ENCODE results near the gene CD300A. TPM values are rescaled to one million over a fixed set of nuclear protein-coding genes. Genes with fewer than 3 reads are reported as not detected.

CD300A gene
- total RNA-seq, 1 experiment from 2014 or later, result not detected

- Histone ChIP-seq H3K27me3 (replicated peaks) (no peaks in the 10 kb centered on the region; the same call in 1 of the 2 replicates), H3K9me3 (replicated peaks) (no peaks in the 10 kb centered on the region), H3K4me1 (replicated peaks) (peaks cover 36% of the 10 kb centered on the region), H3K36me3 (no peaks in the 10 kb centered on the region; the same call in 1 of the 2 replicates), H3K4me3 (no peak overlapping the region), H3K27ac (no peak overlapping the region)
- no peak for DNase-seq (ENCODE audit: low read depth in 1 of 2, low spot score in 2 of 2)
Observed at GRCh38 chr17:74453665-74454196, 12.7 kb upstream of the CD300A start.

- peak; percentile 80 to 92 for DNase-seq (ENCODE audit: low read depth in 1 of 2, low spot score in 2 of 2)
- peak overlapping the region; percentile 28 for H3K4me3 ChIP-seq
- no peaks in the 10 kb centered on the region for H3K9me3 ChIP-seq (replicated peaks)
- H3K27me3 ChIP-seq (replicated peaks), result no peaks in the 10 kb centered on the region; the same call in 1 of the 2 replicates
- H3K4me1 ChIP-seq (replicated peaks), result peaks cover 33% of the 10 kb centered on the region
- H3K27ac ChIP-seq, result peak overlapping the region; percentile 32
- no peaks in the 10 kb centered on the region; the same call in 1 of the 2 replicates for H3K36me3 ChIP-seq
Observed at GRCh38 chr17:74454197-74455024, 12.0 kb upstream of the CD300A start.

- Histone ChIP-seq H3K4me1 (replicated peaks) (peaks cover 35% of the 10 kb centered on the region), H3K9me3 (replicated peaks) (no peaks in the 10 kb centered on the region), H3K4me3 (no peak overlapping the region), H3K36me3 (no peaks in the 10 kb centered on the region), H3K27ac (no peak overlapping the region), H3K27me3 (replicated peaks) (no peaks in the 10 kb centered on the region; the same call in 1 of the 2 replicates)
- DNase-seq (ENCODE audit: low read depth in 1 of 2, low spot score in 2 of 2), result no peak
Observed at GRCh38 chr17:74455025-74455545, 11.3 kb upstream of the CD300A start.

- peaks cover 39% of the 10 kb centered on the region for H3K4me1 ChIP-seq (replicated peaks)
- no peak overlapping the region for H3K4me3 ChIP-seq
- no peak overlapping the region for H3K27ac ChIP-seq
- DNase-seq (ENCODE audit: low read depth in 1 of 2, low spot score in 2 of 2), result no peak
- no peaks in the 10 kb centered on the region for H3K36me3 ChIP-seq
- H3K9me3 ChIP-seq (replicated peaks), result no peaks in the 10 kb centered on the region
- no peaks in the 10 kb centered on the region; the same call in 1 of the 2 replicates for H3K27me3 ChIP-seq (replicated peaks)
Observed at GRCh38 chr17:74455821-74456220, 10.6 kb upstream of the CD300A start.

- no peaks in the 10 kb centered on the region for H3K36me3 ChIP-seq
- no peak overlapping the region for H3K27ac ChIP-seq
- H3K4me1 ChIP-seq (replicated peaks), result peaks cover 39% of the 10 kb centered on the region
- DNase-seq (ENCODE audit: low read depth in 1 of 2, low spot score in 2 of 2), result peak; percentile 47 to 76
- no peaks in the 10 kb centered on the region; the same call in 1 of the 2 replicates for H3K27me3 ChIP-seq (replicated peaks)
- H3K4me3 ChIP-seq, result no peak overlapping the region
- no peaks in the 10 kb centered on the region for H3K9me3 ChIP-seq (replicated peaks)
Observed at GRCh38 chr17:74457146-74457819, 9.2 kb upstream of the CD300A start.

- H3K27me3 ChIP-seq (replicated peaks), result no peaks in the 10 kb centered on the region; the same call in 1 of the 2 replicates
- no peak overlapping the region for H3K4me3 ChIP-seq
- DNase-seq (ENCODE audit: low read depth in 1 of 2, low spot score in 2 of 2), result no peak
- peaks cover 39% of the 10 kb centered on the region for H3K4me1 ChIP-seq (replicated peaks)
- H3K9me3 ChIP-seq (replicated peaks), result no peaks in the 10 kb centered on the region
- H3K36me3 ChIP-seq, result no peaks in the 10 kb centered on the region
- H3K27ac ChIP-seq, result no peak overlapping the region
Observed at GRCh38 chr17:74457820-74458166, 8.6 kb upstream of the CD300A start.

GRCh38 chr17:74458835-74459234 lies 7.6 kb upstream of the CD300A start:
- Histone ChIP-seq H3K4me3 (no peak overlapping the region), H3K9me3 (replicated peaks) (no peaks in the 10 kb centered on the region)
- no peak for DNase-seq (ENCODE audit: low read depth in 1 of 2, low spot score in 2 of 2)

GRCh38 chr17:74459622-74460021 lies 6.8 kb upstream of the CD300A start:
- Histone ChIP-seq H3K27ac (no peak overlapping the region), H3K4me1 (replicated peaks) (peaks cover 30% of the 10 kb centered on the region), H3K4me3 (no peak overlapping the region), H3K27me3 (replicated peaks) (peaks cover under 1% of the 10 kb centered on the region; the same call in 1 of the 2 replicates), H3K36me3 (no peaks in the 10 kb centered on the region), H3K9me3 (replicated peaks) (no peaks in the 10 kb centered on the region)
- DNase-seq (ENCODE audit: low read depth in 1 of 2, low spot score in 2 of 2), result peak in 1 of 2 experiments; percentile 43

More at GRCh38 chr17:74458835-74459234, 7.6 kb upstream of the CD300A start:
- peaks cover 36% of the 10 kb centered on the region for H3K4me1 ChIP-seq (replicated peaks)
- H3K27me3 ChIP-seq (replicated peaks), result no peaks in the 10 kb centered on the region; the same call in 1 of the 2 replicates
- no peaks in the 10 kb centered on the region for H3K36me3 ChIP-seq
- no peak overlapping the region for H3K27ac ChIP-seq

- Histone ChIP-seq H3K4me1 (replicated peaks) (peaks cover 27% of the 10 kb centered on the region), H3K36me3 (no peaks in the 10 kb centered on the region)
Observed at GRCh38 chr17:74460241-74460640, 6.2 kb upstream of the CD300A start.

GRCh38 chr17:74460996-74461395 lies 5.4 kb upstream of the CD300A start:
- no peaks in the 10 kb centered on the region for H3K9me3 ChIP-seq (replicated peaks)
- H3K4me3 ChIP-seq, result no peak overlapping the region
- peaks cover 27% of the 10 kb centered on the region for H3K4me1 ChIP-seq (replicated peaks)
- no peak for DNase-seq (ENCODE audit: low read depth in 1 of 2, low spot score in 2 of 2)
- peaks cover 5% of the 10 kb centered on the region; the same call in 1 of the 2 replicates for H3K27me3 ChIP-seq (replicated peaks)
- no peaks in the 10 kb centered on the region for H3K36me3 ChIP-seq
- no peak overlapping the region for H3K27ac ChIP-seq

More at GRCh38 chr17:74460241-74460640, 6.2 kb upstream of the CD300A start:
- no peaks in the 10 kb centered on the region for H3K9me3 ChIP-seq (replicated peaks)
- H3K27ac ChIP-seq, result no peak overlapping the region
- DNase-seq (ENCODE audit: low read depth in 1 of 2, low spot score in 2 of 2), result no peak
- H3K27me3 ChIP-seq (replicated peaks), result peaks cover 5% of the 10 kb centered on the region; the same call in 1 of the 2 replicates
- no peak overlapping the region for H3K4me3 ChIP-seq

GRCh38 chr17:74461611-74462010 lies 4.8 kb upstream of the CD300A start:
- Histone ChIP-seq H3K36me3 (no peaks in the 10 kb centered on the region), H3K4me1 (replicated peaks) (peaks cover 27% of the 10 kb centered on the region), H3K9me3 (replicated peaks) (no peaks in the 10 kb centered on the region), H3K27ac (no peak overlapping the region), H3K27me3 (replicated peaks) (peaks cover 5% of the 10 kb centered on the region; the same call in 1 of the 2 replicates), H3K4me3 (no peak overlapping the region)
- DNase-seq (ENCODE audit: low read depth in 1 of 2, low spot score in 2 of 2), result no peak

GRCh38 chr17:74464730-74465377 lies 1.6 kb upstream of the CD300A start:
- H3K4me3 ChIP-seq, result no peak overlapping the region
- no peak overlapping the region for H3K27ac ChIP-seq
- H3K36me3 ChIP-seq, result no peaks in the 10 kb centered on the region
- peaks cover 9% of the 10 kb centered on the region for H3K4me1 ChIP-seq (replicated peaks)
- H3K27me3 ChIP-seq (replicated peaks), result 0 out of 2 replicates have a peak, but pooled peaks cover 5% of the 10 kb centered on the region
- DNase-seq (ENCODE audit: low read depth in 1 of 2, low spot score in 2 of 2), result no peak
- H3K9me3 ChIP-seq (replicated peaks), result no peaks in the 10 kb centered on the region
